K562 (cell line): ENCODE measurements around the gene CAV1. TPM values are rescaled to one million over a fixed set of nuclear protein-coding genes. Genes with fewer than 3 reads are reported as not detected.

Experiments
- ATF4 ChIP-seq: fragments of 450-650 bp; formaldehyde crosslinking; IDR thresholded peaks from 2 replicates; pipeline ENCODE4 v1.4.0; 2022; ENCODE audit warnings: mild to moderate bottlenecking, moderate library complexity
- CC2D1A ChIP-seq: fragments of 450-650 bp; IDR thresholded peaks from 2 replicates; pipeline ENCODE4 v1.6.1; 2017; ENCODE audit warnings: mild to moderate bottlenecking
- CCAR2 ChIP-seq: fragments of 200-400 bp; formaldehyde crosslinking; IDR thresholded peaks from 2 replicates; pipeline ENCODE4 v1.6.1; 2017; ENCODE audit warnings: mild to moderate bottlenecking, low read depth, low read length
- COPS2 ChIP-seq: fragments of 450-650 bp; conservative IDR thresholded peaks from 2 replicates; pipeline ENCODE4 v1.6.1; 2016; ENCODE audit warnings: mild to moderate bottlenecking, moderate library complexity
- DACH1 ChIP-seq: fragments of 450-650 bp; IDR thresholded peaks from 2 replicates; pipeline ENCODE4 v1.6.1; 2018; ENCODE audit not compliant: partially characterized antibody
- EGR1 ChIP-seq: fragments of 450-650 bp; conservative IDR thresholded peaks from 2 replicates; pipeline ENCODE4 v1.6.1; 2017; ENCODE audit warnings: mild to moderate bottlenecking
- ETV5 ChIP-seq: sonication (generic); formaldehyde crosslinking; IDR thresholded peaks from 2 replicates; pipeline ENCODE4 v1.4.0; 2020; ENCODE audit warnings: low read depth, mild to moderate bottlenecking, missing genetic modification reagents
- FOSL1 ChIP-seq: fragments of 200-800 bp; sonication (Bioruptor generic); conservative IDR thresholded peaks from 2 replicates; pipeline ENCODE4 v1.6.1; 2016; ENCODE audit warnings: missing genetic modification characterization, missing compliant biosample characterization
- FOXA1 ChIP-seq: fragments of 450-650 bp; IDR thresholded peaks from 2 replicates; pipeline ENCODE4 v1.6.1; 2016; ENCODE audit warnings: mild to moderate bottlenecking, borderline replicate concordance
- GATAD2B ChIP-seq: fragments of 450-650 bp; IDR thresholded peaks from 2 replicates; pipeline ENCODE4 v1.6.1; 2017; ENCODE audit warnings: mild to moderate bottlenecking, borderline replicate concordance
- HCFC1 ChIP-seq: IDR thresholded peaks from 2 replicates; pipeline ENCODE4 v1.6.1; 2012; ENCODE audit warnings: low read depth, low read length, improper control_type of control experiment
- HMG20A ChIP-seq: fragments of 450-650 bp; formaldehyde crosslinking; conservative IDR thresholded peaks from 2 replicates; pipeline ENCODE4 v1.4.0; 2020; ENCODE audit warnings: mild to moderate bottlenecking, mixed read lengths
- KAT7 ChIP-seq: sonication (generic); formaldehyde crosslinking; IDR thresholded peaks from 2 replicates; pipeline ENCODE4 v1.8.0; 2022; ENCODE audit warnings: missing genetic modification reagents, mild to moderate bottlenecking, borderline replicate concordance
- MIER1 ChIP-seq: fragments of 450-650 bp; IDR thresholded peaks from 2 replicates; pipeline ENCODE4 v1.6.1; 2016; ENCODE audit warnings: antibody characterized with exemption, mild to moderate bottlenecking, low read depth
- NCOA1 ChIP-seq: fragments of 450-650 bp; IDR thresholded peaks from 2 replicates; pipeline ENCODE4 v1.6.1; 2016; ENCODE audit warnings: low read depth
- NR4A1 ChIP-seq, 2 experiments: fragments of 250-450 bp in 1 of 2; fragments of 450-650 bp in 1 of 2; sonication (Bioruptor Pico) in 1 of 2; IDR thresholded peaks; 2 replicates each; pipeline versions ENCODE4 v1.4.0 to v1.6.1; 2016 to 2020; ENCODE audit warnings: mild to moderate bottlenecking in 2 of 2, missing compliant biosample characterization in 1 of 2, missing genetic modification characterization in 1 of 2, moderate library complexity in 1 of 2
- PCBP2 ChIP-seq: fragments of 200-400 bp; formaldehyde crosslinking; IDR thresholded peaks from 2 replicates; pipeline ENCODE4 v1.6.1; 2018; ENCODE audit warnings: low read length, low read depth, mild to moderate bottlenecking, moderate library complexity; ENCODE audit not compliant: poor library complexity, severe bottlenecking
- POLR2A ChIP-seq: fragments of 450-650 bp; conservative IDR thresholded peaks from 2 replicates; pipeline ENCODE4 v1.6.1; 2016
- RAD21 ChIP-seq, 2 experiments: fragments of 250-450 bp in 1 of 2; fragments of 450-650 bp in 1 of 2; sonication (Bioruptor Pico) in 1 of 2; formaldehyde crosslinking in 1 of 2; IDR thresholded peaks in 1 of 2; conservative IDR thresholded peaks in 1 of 2; 2 replicates each; pipeline versions ENCODE4 v1.4.0 to v1.8.0; 2020 to 2022; ENCODE audit warnings: mild to moderate bottlenecking in 2 of 2, moderate library complexity in 1 of 2
- SIN3A ChIP-seq, 2 experiments: fragments of 150-350 bp in 1 of 2; IDR thresholded peaks; 2 replicates each; pipeline ENCODE4 v1.6.1; 2011 to 2016; ENCODE audit warnings: borderline replicate concordance in 2 of 2, low read depth in 2 of 2, low read length in 2 of 2, mild to moderate bottlenecking in 2 of 2, moderate library complexity in 2 of 2; ENCODE audit not compliant: control insufficient read depth in 1 of 2
- SIRT6 ChIP-seq: IDR thresholded peaks from one replicate; pipeline ENCODE4 v1.6.1; 2012; ENCODE audit warnings: low read depth, mild to moderate bottlenecking, control low read depth, inconsistent platforms, low read length, moderate library complexity
- SOX6 ChIP-seq: fragments of 450-650 bp; IDR thresholded peaks from 2 replicates; pipeline ENCODE4 v1.6.1; 2014; ENCODE audit warnings: mild to moderate bottlenecking
- STAT5A ChIP-seq: IDR thresholded peaks from 2 replicates; pipeline ENCODE4 v1.6.1; 2012; ENCODE audit warnings: low read length, inconsistent platforms, borderline replicate concordance
- ZFPM2 ChIP-seq: fragments of 250-450 bp; sonication (Bioruptor Pico); IDR thresholded peaks from 2 replicates; pipeline ENCODE4 v1.5.1; 2022; ENCODE audit warnings: mild to moderate bottlenecking
- ZNF134 ChIP-seq: fragments of 250-450 bp; sonication (Bioruptor Pico); conservative IDR thresholded peaks from 2 replicates; pipeline ENCODE4 v1.4.0; 2020
- ZNF41 ChIP-seq: fragments of 250-450 bp; sonication (Bioruptor Pico); conservative IDR thresholded peaks from 2 replicates; pipeline ENCODE4 v1.4.0; 2020; ENCODE audit warnings: mild to moderate bottlenecking
- ZNF57 ChIP-seq: fragments of 450-650 bp; formaldehyde crosslinking; IDR thresholded peaks from 2 replicates; pipeline ENCODE4 v1.4.0; 2020; ENCODE audit warnings: mild to moderate bottlenecking, moderate library complexity
- ZNF77 ChIP-seq: fragments of 250-450 bp; sonication (Bioruptor Pico); IDR thresholded peaks from 2 replicates; pipeline ENCODE4 v1.5.0; 2020
- polyA plus RNA-seq, 8 experiments: library from polyadenylated mRNA; depleted of rRNA in 4 of 8; stranded (reverse) in 5 of 8; unstranded in 3 of 8; fragments of >200 nt; fragmentation: Nextera tagmentation in 2 of 8; fragmentation: Illumina TruSeq in 1 of 8; extraction: Ambion mirVana in 2 of 8; extraction: Trizol in 1 of 8; gene quantifications; 2 replicates each; pipeline versions ENCODE4 v1.2.1 to v1.2.3, GENCODE V29; 2011 to 2014; ENCODE audit warnings: inconsistent platforms in 1 of 8, missing spikeins in 1 of 8
- total RNA-seq, 7 experiments: library from RNA; depleted of rRNA in 6 of 7; stranded (reverse); fragments of >200 nt in 6 of 7; fragmentation: Illumina TruSeq in 2 of 7; extraction: Trizol in 2 of 7; gene quantifications; 2 replicates each; pipeline versions ENCODE4 v1.2.1 to v1.2.3, GENCODE V29; 2011 to 2021; ENCODE audit warnings: low replicate concordance in 1 of 7
- TF ChIP-seq, protein P1 (sequence below): fragments of 450-650 bp; IDR thresholded peaks from 2 replicates; pipeline ENCODE4 v1.6.1; 2016; ENCODE audit warnings: missing biosample characterization, missing genetic modification characterization

CAV1 gene
- total and polyA plus RNA-seq, 9 of the 15 experiments (the other 6 are each of a cell fraction or from before 2014, with no cell fraction given) = 0.08 to 1.5 (median 0.63) TPM

DNA sequence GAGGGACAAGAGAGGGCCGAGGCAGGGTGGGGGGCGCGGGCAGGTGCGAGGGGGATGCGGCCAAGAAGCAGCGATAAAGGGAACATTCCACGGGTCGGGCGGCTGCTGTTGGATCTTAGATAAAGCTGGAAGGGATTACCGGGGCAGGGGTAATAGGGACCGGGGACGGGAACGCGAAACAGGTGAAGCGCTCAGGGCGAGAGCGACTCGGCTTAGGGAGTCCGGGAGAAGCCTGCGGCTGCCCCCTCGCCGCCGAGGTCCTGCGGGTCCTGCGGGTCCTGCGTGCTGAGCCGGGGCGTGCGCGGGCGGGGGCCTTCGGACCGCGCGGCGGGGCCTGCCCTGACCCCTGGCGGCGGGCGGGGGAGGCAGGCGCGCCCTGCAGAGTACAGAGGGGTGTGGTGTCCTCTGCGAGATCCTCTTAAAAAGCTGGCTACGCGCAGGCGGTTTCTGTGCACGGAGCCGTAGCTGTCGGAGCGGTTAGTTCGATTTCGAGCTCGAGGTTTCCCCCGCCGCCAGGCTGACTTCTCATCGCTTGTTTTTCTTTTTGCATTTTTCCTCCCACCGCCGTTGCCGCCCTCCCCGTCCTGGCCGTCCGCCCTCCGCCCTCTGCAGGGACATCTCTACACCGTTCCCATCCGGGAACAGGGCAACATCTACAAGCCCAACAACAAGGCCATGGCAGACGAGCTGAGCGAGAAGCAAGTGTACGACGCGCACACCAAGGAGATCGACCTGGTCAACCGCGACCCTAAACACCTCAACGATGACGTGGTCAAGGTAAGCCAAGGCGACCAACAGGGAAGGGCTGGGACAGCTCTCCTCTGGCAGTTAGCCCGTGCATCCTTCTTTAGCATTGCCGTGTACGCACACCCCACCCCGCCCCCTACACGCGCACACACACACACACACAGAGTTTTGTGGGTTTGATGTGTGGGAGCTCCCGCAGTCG is 1.4 kb downstream of the CAV1 start (continued):
- TF ChIP-seq ZFPM2 (CRISPR knock-in tag) = 0 out of 2 replicates have a peak, but pooled peaks have one; percentile 66
- 0 out of 2 replicates have a peak, but pooled peaks have one; percentile 39 for TF ChIP-seq NCOA1
- TF ChIP-seq SIN3A (IDR thresholded peaks at IDR 0.05; ENCODE audit: borderline replicate concordance in 2 of 2, control insufficient read depth in 1 of 2, low read depth in 2 of 2, low read length in 2 of 2) = peak; percentile 38 to 68; a peak in 2 of 4 replicates
- no peak for TF ChIP-seq ZNF57 (CRISPR knock-in tag)
- no peak for TF ChIP-seq ATF4 (CRISPR knock-in tag)
- TF ChIP-seq MIER1 = no peak
- no peak for TF ChIP-seq KAT7 (CRISPR knock-in tag)
- TF ChIP-seq POLR2A = no peak
- no peak for TF ChIP-seq ZNF77
- TF ChIP-seq FOXA1 = no peak
- TF ChIP-seq RAD21 (CRISPR knock-in tag; conservative IDR thresholded peaks at IDR 0.05 in 1 of 2, IDR thresholded peaks at IDR 0.05 in 1 of 2) = peak; percentile 96 to 98
- TF ChIP-seq EGR1 = peak; percentile 32; the same call in 1 of the 2 replicates
- TF ChIP-seq SOX6 = peak; percentile 63; the same call in 1 of the 2 replicates
- no peak for TF ChIP-seq HMG20A (CRISPR knock-in tag)
- no peak for TF ChIP-seq COPS2
- peak; percentile 9; the same call in 1 of the 2 replicates for TF ChIP-seq FOSL1 (tag)
- peak; percentile 50; the same call in 1 of the 2 replicates for TF ChIP-seq ZNF41 (CRISPR knock-in tag)
- TF ChIP-seq PCBP2 = no peak
- TF ChIP-seq DACH1 = no peak
- no peak for TF ChIP-seq CCAR2
- TF ChIP-seq GATAD2B = peak; percentile 98
- no peak; the same call in 1 of the 2 replicates for TF ChIP-seq HCFC1
- TF ChIP-seq, protein P1, sequence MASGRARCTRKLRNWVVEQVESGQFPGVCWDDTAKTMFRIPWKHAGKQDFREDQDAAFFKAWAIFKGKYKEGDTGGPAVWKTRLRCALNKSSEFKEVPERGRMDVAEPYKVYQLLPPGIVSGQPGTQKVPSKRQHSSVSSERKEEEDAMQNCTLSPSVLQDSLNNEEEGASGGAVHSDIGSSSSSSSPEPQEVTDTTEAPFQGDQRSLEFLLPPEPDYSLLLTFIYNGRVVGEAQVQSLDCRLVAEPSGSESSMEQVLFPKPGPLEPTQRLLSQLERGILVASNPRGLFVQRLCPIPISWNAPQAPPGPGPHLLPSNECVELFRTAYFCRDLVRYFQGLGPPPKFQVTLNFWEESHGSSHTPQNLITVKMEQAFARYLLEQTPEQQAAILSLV (tag) = no peak
- TF ChIP-seq ETV5 = 0 out of 2 replicates have a peak, but pooled peaks have one; percentile 22
- no peak for TF ChIP-seq NR4A1 (CRISPR knock-in tag; IDR thresholded peaks at IDR 0.05)
- peak; percentile 82 for TF ChIP-seq NR4A1 (tag; IDR thresholded peaks at IDR 0.05)
- TF ChIP-seq CC2D1A = peak; percentile 61
- TF ChIP-seq SIRT6 = no peak
- TF ChIP-seq STAT5A = no peak
- no peak for TF ChIP-seq ZNF134 (CRISPR knock-in tag)
